OCI-LY1 (cell line): ENCODE data around the gene TUBA1C.
A peak's percentile ranks its signal among the peaks of the same experiment; 100 is the strongest.

Source experiments
- H2AFZ ChIP-seq: fragments of 200-600 bp; sonication (generic), shearing (Covaris generic); 2 replicates; pipeline ENCODE4 v1.6.0; 2014; ENCODE audit warnings: antibody characterized with exemption, mild to moderate bottlenecking, low read length
- H3F3A ChIP-seq: fragments of 200-600 bp; sonication (generic), shearing (Covaris generic); 2 replicates; pipeline ENCODE4 v1.6.0; 2014; ENCODE audit warnings: mild to moderate bottlenecking, antibody characterized with exemption, low read length, moderate library complexity; ENCODE audit not compliant: insufficient read depth
- H3K27ac ChIP-seq: fragments of 200-600 bp; sonication (generic); 2 replicates; pipeline ENCODE4 v1.5.1; 2014; ENCODE audit warnings: low read length, mixed run types, mild to moderate bottlenecking, low read depth; ENCODE audit not compliant: poor library complexity, severe bottlenecking
- H3K27me3 ChIP-seq: fragments of 200-600 bp; sonication (generic); 2 replicates; pipeline ENCODE4 v1.6.0; 2014; ENCODE audit warnings: antibody characterized with exemption, mild to moderate bottlenecking, low read length, moderate library complexity; ENCODE audit not compliant: insufficient read depth
- H3K36me3 ChIP-seq: fragments of 200-600 bp; sonication (generic); 2 replicates; pipeline ENCODE4 v1.6.1; 2014; ENCODE audit warnings: mild to moderate bottlenecking, antibody characterized with exemption, low read length, moderate library complexity, mixed read lengths; ENCODE audit not compliant: insufficient read depth
- H3K4me1 ChIP-seq: fragments of 200-600 bp; sonication (generic); 2 replicates; pipeline ENCODE4 v1.5.1; 2014; ENCODE audit warnings: mild to moderate bottlenecking, low read length, moderate library complexity; ENCODE audit not compliant: insufficient read depth, severe bottlenecking
- H3K4me2 ChIP-seq: fragments of 200-600 bp; sonication (generic), shearing (Covaris generic); 2 replicates; pipeline ENCODE4 v1.6.1; 2014; ENCODE audit warnings: low read length
- H3K4me3 ChIP-seq: fragments of 200-600 bp; sonication (generic); 2 replicates; pipeline ENCODE4 v1.5.1; 2014; ENCODE audit warnings: low read length, low read depth, mild to moderate bottlenecking, mixed read lengths; ENCODE audit not compliant: poor library complexity, severe bottlenecking
- H3K79me2 ChIP-seq: fragments of 200-600 bp; shearing (Covaris generic); 2 replicates; pipeline ENCODE4 v1.6.1; 2016; ENCODE audit warnings: mixed run types, low read length, mixed read lengths; ENCODE audit not compliant: insufficient read depth
- H3K9ac ChIP-seq: fragments of 200-600 bp; sonication (generic), shearing (Covaris generic); 2 replicates; pipeline ENCODE4 v1.6.1; 2014; ENCODE audit warnings: mild to moderate bottlenecking, low read length, mixed read lengths
- H3K9me2 ChIP-seq: fragments of 200-600 bp; sonication (generic), shearing (Covaris generic); 2 replicates; pipeline ENCODE4 v1.6.1; 2014; ENCODE audit warnings: low read depth, mild to moderate bottlenecking, low read length, mixed read lengths
- H3K9me3 ChIP-seq: fragments of 200-600 bp; shearing (Covaris generic); 2 replicates; pipeline ENCODE4 v1.6.1; 2014; ENCODE audit warnings: low read length, mixed read lengths
- H4K20me1 ChIP-seq: fragments of 200-600 bp; sonication (generic), shearing (Covaris generic); 2 replicates; pipeline ENCODE4 v1.6.0; 2016; ENCODE audit warnings: mild to moderate bottlenecking, low read length; ENCODE audit not compliant: insufficient read depth
- CTCF ChIP-seq: fragments of 200-600 bp; sonication (generic), shearing (Covaris generic); IDR thresholded peaks from 2 replicates; pipeline ENCODE4 v1.5.1; 2017; ENCODE audit warnings: mild to moderate bottlenecking, antibody characterized with exemption, low read length, moderate library complexity, mixed read lengths
- EZH2 ChIP-seq: fragments of 200-600 bp; sonication (generic), shearing (Covaris generic); IDR thresholded peaks from 2 replicates; pipeline ENCODE4 v1.8.0; 2017; ENCODE audit warnings: borderline replicate concordance, mixed run types, mild to moderate bottlenecking, antibody characterized with exemption, low read length, moderate library complexity, mixed read lengths

TUBA1C gene

GRCh38 chr12:49233842-49234526 lies 30.9 kb upstream of the TUBA1C start:
- H3K9me3 ChIP-seq: no peaks in the 10 kb centered on the region
- H3K27me3 ChIP-seq: no peaks in the 10 kb centered on the region
- H3K4me3 ChIP-seq: peak overlapping the region; percentile 65
- H2AFZ ChIP-seq: peak overlapping the region; percentile 85
- no peaks in the 10 kb centered on the region for H3K79me2 ChIP-seq
- no peaks in the 10 kb centered on the region for H3K36me3 ChIP-seq
- TF ChIP-seq EZH2: no peak
- TF ChIP-seq CTCF: no peak
- H3K27ac ChIP-seq: no peak overlapping the region
- peak overlapping the region; percentile 61 for H3K9ac ChIP-seq
- H3K9me2 ChIP-seq: no peaks in the 10 kb centered on the region
- H3K4me1 ChIP-seq: peaks cover 14% of the 10 kb centered on the region
- H4K20me1 ChIP-seq: no peaks in the 10 kb centered on the region
- H3F3A ChIP-seq: no peaks in the 10 kb centered on the region
- H3K4me2 ChIP-seq: peak overlapping the region; percentile 82

- H3K9ac ChIP-seq: no peak overlapping the region
- H3K27me3 ChIP-seq: no peaks in the 10 kb centered on the region
- H3F3A ChIP-seq: no peaks in the 10 kb centered on the region
- H3K4me2 ChIP-seq: no peak overlapping the region
- H4K20me1 ChIP-seq: no peaks in the 10 kb centered on the region
- H3K4me3 ChIP-seq: no peak overlapping the region
- H3K9me3 ChIP-seq: no peaks in the 10 kb centered on the region
- H3K4me1 ChIP-seq: peaks cover 14% of the 10 kb centered on the region
- TF ChIP-seq CTCF (no peak), EZH2 (no peak)
- H3K9me2 ChIP-seq: no peaks in the 10 kb centered on the region
- H3K27ac ChIP-seq: no peak overlapping the region
- no peaks in the 10 kb centered on the region for H3K36me3 ChIP-seq
- no peaks in the 10 kb centered on the region for H3K79me2 ChIP-seq
- no peak overlapping the region for H2AFZ ChIP-seq
Measured at GRCh38 chr12:49236423-49236822, 28.5 kb upstream of the TUBA1C start.

GRCh38 chr12:49243631-49244030 lies 21.3 kb upstream of the TUBA1C start:
- no peak overlapping the region for H3K27ac ChIP-seq
- H3K4me2 ChIP-seq: no peak overlapping the region

More at GRCh38 chr12:49243631-49244030, 21.3 kb upstream of the TUBA1C start:
- no peaks in the 10 kb centered on the region for H3K79me2 ChIP-seq
- H3K4me3 ChIP-seq: no peak overlapping the region
- H3K9me2 ChIP-seq: no peaks in the 10 kb centered on the region
- H3K4me1 ChIP-seq: no peaks in the 10 kb centered on the region
- H3K36me3 ChIP-seq: no peaks in the 10 kb centered on the region
- H2AFZ ChIP-seq: no peak overlapping the region
- no peaks in the 10 kb centered on the region for H3F3A ChIP-seq
- no peaks in the 10 kb centered on the region for H3K27me3 ChIP-seq
- no peak for TF ChIP-seq EZH2
- TF ChIP-seq CTCF: no peak
- no peaks in the 10 kb centered on the region for H3K9me3 ChIP-seq
- no peak overlapping the region for H3K9ac ChIP-seq
- H4K20me1 ChIP-seq: no peaks in the 10 kb centered on the region
